ENCODE measurements around the gene PHGDH.

- TF ChIP-seq SP1 (IDR thresholded peaks at IDR 0.05) (no peak), HDGF (IDR thresholded peaks at IDR 0.05; ENCODE audit: borderline replicate concordance) (no peak), BHLHE40 (IDR thresholded peaks at IDR 0.05; ENCODE audit: borderline replicate concordance) (no peak), FOXM1 (IDR thresholded peaks at IDR 0.05; ENCODE audit: borderline replicate concordance) (no peak), ARNT (IDR thresholded peaks at IDR 0.05) (no peak), LEF1 (IDR thresholded peaks at IDR 0.05; ENCODE audit: borderline replicate concordance) (no peak), CTBP1 (IDR thresholded peaks at IDR 0.05; ENCODE audit: borderline replicate concordance) (no peak), ZNF384 (IDR thresholded peaks at IDR 0.05) (no peak), TARDBP (IDR thresholded peaks at IDR 0.05) (no peak)
- TF ChIP-seq, protein P1, sequence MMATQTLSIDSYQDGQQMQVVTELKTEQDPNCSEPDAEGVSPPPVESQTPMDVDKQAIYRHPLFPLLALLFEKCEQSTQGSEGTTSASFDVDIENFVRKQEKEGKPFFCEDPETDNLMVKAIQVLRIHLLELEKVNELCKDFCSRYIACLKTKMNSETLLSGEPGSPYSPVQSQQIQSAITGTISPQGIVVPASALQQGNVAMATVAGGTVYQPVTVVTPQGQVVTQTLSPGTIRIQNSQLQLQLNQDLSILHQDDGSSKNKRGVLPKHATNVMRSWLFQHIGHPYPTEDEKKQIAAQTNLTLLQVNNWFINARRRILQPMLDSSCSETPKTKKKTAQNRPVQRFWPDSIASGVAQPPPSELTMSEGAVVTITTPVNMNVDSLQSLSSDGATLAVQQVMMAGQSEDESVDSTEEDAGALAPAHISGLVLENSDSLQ (IDR thresholded peaks at IDR 0.05) = no peak
Observed at GRCh38 chr1:119778886-119779560, 67.3 kb downstream of the PHGDH start.
